ENCODE data around the gene OR6Q1. TPM values are rescaled to one million over a fixed set of nuclear protein-coding genes. Genes with fewer than 3 reads are reported as not detected.

OR6Q1 gene
- not detected in 2 replicates for total RNA-seq (2014; rRNA removed; shearing (Covaris generic))

GRCh38 chr11:58030653-58031052, at the start of gene OR6Q1:
Gene OR6Q1, plus strand, starts transcription at chr11:58030953. Its CDS starts 0 bp downstream, at chr11:58030953.

DNA sequence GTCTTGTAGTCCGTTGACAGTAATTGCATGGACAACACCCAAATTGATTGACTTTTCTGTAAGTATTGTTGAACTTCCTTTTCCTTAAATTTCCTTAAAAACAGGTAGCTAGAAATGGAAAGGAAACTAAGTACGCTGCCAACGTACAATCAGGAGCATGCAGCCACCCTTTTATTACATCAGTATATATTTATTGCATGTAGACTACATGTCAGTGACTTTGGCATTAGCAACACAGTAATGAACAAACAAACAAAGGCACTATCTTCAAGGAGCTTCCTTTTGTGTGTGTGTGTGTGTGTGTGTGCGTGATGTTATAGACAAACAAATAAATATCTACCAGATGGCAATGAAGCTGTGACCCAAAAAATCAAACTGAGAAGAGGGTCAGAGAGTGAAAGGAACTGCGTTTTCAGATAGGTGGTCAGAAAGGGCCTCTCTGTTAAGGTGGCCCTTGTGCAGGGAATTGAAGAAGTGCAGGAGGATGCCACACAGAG, 7.3 kb upstream of the OR6Q1 start, which contains the start of gene OR9Q1:
OR9Q1 (plus strand) TSS at position 447 of the 497 bp plus-strand sequence. CDS start 155,564 bp downstream, outside the sequence.

Small RNA genes within 50 kb of the gene (small RNA-seq; reads per million reads assigned to genes)
- not detected for gene RNU6-899P

Other genes with a start within 250 kb of the OR6Q1 start
- gene OR9Q1, start 7.1 kb upstream of the OR6Q1 start, total RNA-seq (2014; rRNA removed; shearing (Covaris generic)) = not detected in 2 replicates
- gene OR9I1, start 94.6 kb downstream of the OR6Q1 start, total RNA-seq (2014; rRNA removed; shearing (Covaris generic)) = not detected in 2 replicates
- gene OR9Q2, start 158.1 kb downstream of the OR6Q1 start, total RNA-seq (2014; rRNA removed; shearing (Covaris generic)) = not detected in 2 replicates
- gene OR1S2, start 173.2 kb downstream of the OR6Q1 start, total RNA-seq (2014; rRNA removed; shearing (Covaris generic)) = not detected in 2 replicates
- gene OR1S1, start 181.8 kb downstream of the OR6Q1 start, total RNA-seq (2014; rRNA removed; shearing (Covaris generic)) = not detected in 2 replicates
- not detected in 2 replicates for gene OR10Q1, start 198.0 kb downstream of the OR6Q1 start, total RNA-seq (2014; rRNA removed; shearing (Covaris generic))
- gene OR10W1, start 237.3 kb downstream of the OR6Q1 start, total RNA-seq (2014; rRNA removed; shearing (Covaris generic)) = not detected in 2 replicates